K562 (cell line): ENCODE measurements around the gene PCBP4. TPM values are rescaled to one million over a fixed set of nuclear protein-coding genes. Genes with fewer than 3 reads are reported as not detected.
A peak's percentile ranks its signal among the peaks of the same experiment; 100 is the strongest.

Experiments used
- ATAC-seq: fragments of 200-7000 bp; cut with Tn5 transposase; 3 replicates; pipeline ENCODE4 v1.9.1; 2020; ENCODE audit warnings: moderate library complexity
- BruUV-seq: library from RNA; stranded (reverse); fragments of 400-500 nt; replicated peaks from 2 replicates; lab custom pipeline; 2021; lab: Mats Ljungman, UMichigan
- CTCF ChIA-PET: fragments of 300-600 bp; formaldehyde crosslinking; extraction: SDS; loops from one replicate; lab custom pipeline; 2021; ENCODE audit warnings: low intra/inter-chr PET ratio; lab: Yijun Ruan, JAX
- POLR2A ChIA-PET: fragments of 300-600, 350-650 bp; sonication (Branson Sonifier 250); formaldehyde crosslinking; extraction: SDS; loops from one replicate; lab custom pipeline; 2021; ENCODE audit warnings: antibody characterized with exemption, inconsistent platforms; lab: Yijun Ruan, JAX
- DNase-seq, 4 experiments: peaks; one replicate each; pipeline versions ENCODE4 v3.0.0 to v3.0.0-alpha.2; 2011 to 2018; ENCODE audit warnings: low spot score in 3 of 4, mixed read lengths in 3 of 4; ENCODE audit errors: extremely low read depth in 1 of 4
- FAIRE-seq: peaks from 2 replicates; lab custom pipeline; 2011; peaks lifted over from hg19 to GRCh38; lab: Jason Lieb, UNC
- H2AFZ ChIP-seq: 2 replicates; pipeline ENCODE4 v1.6.0; 2011; ENCODE audit warnings: low read depth, low read length, control low read depth, inconsistent platforms
- H3K27ac ChIP-seq: fragments of 200-600 bp; 3 replicates; pipeline ENCODE4 v1.8.0; 2011; ENCODE audit warnings: low read depth, mild to moderate bottlenecking, control low read depth, inconsistent platforms, low read length, moderate library complexity, mixed read lengths; ENCODE audit errors: extremely low read depth
- H3K27me3 ChIP-seq, 2 experiments: fragments of 300-600 bp in 1 of 2; 2 replicates in 1 of 2; 3 replicates in 1 of 2; pipeline versions ENCODE4 v1.6.0 to v1.8.0; 2011; ENCODE audit warnings: inconsistent platforms in 2 of 2, low read length in 2 of 2, mild to moderate bottlenecking in 1 of 2, mixed read lengths in 1 of 2, moderate library complexity in 1 of 2; ENCODE audit not compliant: control insufficient read depth in 2 of 2, insufficient read depth in 2 of 2
- H3K36me3 ChIP-seq: fragments of 300-600 bp; 3 replicates; pipeline ENCODE4 v1.8.0; 2011; ENCODE audit warnings: mild to moderate bottlenecking, low read length, inconsistent platforms; ENCODE audit not compliant: control insufficient read depth, insufficient read depth
- H3K4me1 ChIP-seq, 2 experiments: fragments of 200-600 bp in 1 of 2; replicated peaks in 1 of 2; 2 replicates in 1 of 2; 3 replicates in 1 of 2; pipeline versions ENCODE4 v1.5.1 to v1.8.0; 2011; ENCODE audit warnings: inconsistent platforms in 2 of 2, low read length in 2 of 2, mild to moderate bottlenecking in 1 of 2, mixed read lengths in 1 of 2, moderate library complexity in 1 of 2; ENCODE audit not compliant: control insufficient read depth in 2 of 2, insufficient read depth in 2 of 2
- H3K4me2 ChIP-seq: 2 replicates; pipeline ENCODE4 v1.6.1; 2011; ENCODE audit warnings: low read length, control low read depth, inconsistent platforms, mixed read lengths; ENCODE audit not compliant: insufficient read depth
- H3K4me3 ChIP-seq: fragments of 200-600 bp; sonication (generic), shearing (Covaris generic); 2 replicates; pipeline ENCODE4 v1.5.1; 2016; ENCODE audit warnings: control low read depth, inconsistent platforms
- H3K79me2 ChIP-seq: fragments of 200-600 bp; 3 replicates; pipeline ENCODE4 v1.8.0; 2011; ENCODE audit warnings: low read length, inconsistent platforms; ENCODE audit not compliant: control insufficient read depth, insufficient read depth
- H3K9ac ChIP-seq, 2 experiments: 2 replicates each; pipeline versions ENCODE4 v1.6.0 to v1.6.1; 2011; ENCODE audit warnings: low read depth in 2 of 2, low read length in 2 of 2, control low read depth in 1 of 2, inconsistent platforms in 1 of 2, mild to moderate bottlenecking in 1 of 2, mixed read lengths in 1 of 2; ENCODE audit not compliant: insufficient read depth in 1 of 2
- H3K9me1 ChIP-seq: one replicate; pipeline ENCODE4 v1.6.0; 2011; ENCODE audit warnings: inconsistent platforms, mild to moderate bottlenecking, low read length, moderate library complexity; ENCODE audit not compliant: control insufficient read depth, insufficient read depth
- H3K9me3 ChIP-seq: replicated peaks from 2 replicates; pipeline ENCODE4 v1.5.1; 2011; ENCODE audit warnings: low read depth, low read length, inconsistent platforms; ENCODE audit not compliant: control insufficient read depth, insufficient read depth
- H4K20me1 ChIP-seq: replicated peaks from 2 replicates; pipeline ENCODE4 v1.6.1; 2011; ENCODE audit warnings: low read length, inconsistent platforms, mixed read lengths; ENCODE audit not compliant: control insufficient read depth, insufficient read depth
- ZNF740 ChIP-seq, 3 experiments: fragments of 200-800 bp in 1 of 3; sonication (Bioruptor generic) in 1 of 3; sonication (generic) in 1 of 3; formaldehyde crosslinking in 1 of 3; IDR thresholded peaks; 2 replicates each; pipeline versions ENCODE4 v1.6.1 to v1.8.0; 2016 to 2022; ENCODE audit warnings: mild to moderate bottlenecking in 2 of 3, missing compliant biosample characterization in 2 of 3, missing genetic modification characterization in 2 of 3, missing genetic modification reagents in 1 of 3
- WGBS: fragments of 100-300 bp; shearing (Covaris generic); methylation state at CpG from one replicate; pipeline ENCODE4 v1.1.6; 2016; ENCODE audit warnings: low coverage, mixed read lengths; ENCODE audit not compliant: insufficient coverage; ENCODE audit errors: missing lambda C conversion rate; 5-methylcytosine and 5-hydroxymethylcytosine counted together
- in situ Hi-C: fragments of 300-500 bp; cut with MboI; formaldehyde crosslinking; loops from 4 replicates; pipeline ENCODE4 v1.15.0; 2018; ENCODE audit warnings: inconsistent platforms, mixed read lengths
- intact Hi-C: fragments of 100-400 bp; cut with micrococcal nuclease; formaldehyde crosslinking; loops from 2 replicates; pipeline ENCODE4 v1.14.2; 2022
- polyA plus RNA-seq, 8 experiments: library from polyadenylated mRNA; depleted of rRNA in 4 of 8; stranded (reverse) in 5 of 8; unstranded in 3 of 8; fragments of >200 nt; fragmentation: Nextera tagmentation in 2 of 8; fragmentation: Illumina TruSeq in 1 of 8; extraction: Ambion mirVana in 2 of 8; extraction: Trizol in 1 of 8; gene quantifications; 2 replicates each; pipeline versions ENCODE4 v1.2.1 to v1.2.3, GENCODE V29; 2011 to 2014; ENCODE audit warnings: inconsistent platforms in 1 of 8, missing spikeins in 1 of 8
- total RNA-seq, 7 experiments: library from RNA; depleted of rRNA in 6 of 7; stranded (reverse); fragments of >200 nt in 6 of 7; fragmentation: Illumina TruSeq in 2 of 7; extraction: Trizol in 2 of 7; gene quantifications; 2 replicates each; pipeline versions ENCODE4 v1.2.1 to v1.2.3, GENCODE V29; 2011 to 2021; ENCODE audit warnings: low replicate concordance in 1 of 7
- TF ChIP-seq, protein P1 (sequence below): IDR thresholded peaks from 2 replicates; pipeline ENCODE4 v1.6.1; 2011; ENCODE audit warnings: borderline replicate concordance, low read depth, mild to moderate bottlenecking, moderate library complexity, low read length; ENCODE audit not compliant: insufficient read depth, poor library complexity, severe bottlenecking

Gene PCBP4
- total and polyA plus RNA-seq, 9 of the 15 experiments (the other 6 are each of a cell fraction or from before 2014, with no cell fraction given) = 0.06 to 5.8 (median 2.6) TPM

- Histone ChIP-seq H2AFZ (no peak overlapping the region), H4K20me1 (peaks cover 6% of the 10 kb centered on the region; the same call in 1 of the 2 replicates), H3K79me2 (peaks cover 37% of the 10 kb centered on the region), H3K4me1 (peaks cover 27 to 43% of the 10 kb centered on the region in 2 experiments), H3K36me3 (peaks cover 34% of the 10 kb centered on the region), H3K9me3 (0 out of 2 replicates have a peak, but pooled peaks cover 3% of the 10 kb centered on the region), H3K27me3 (no peaks in the 10 kb centered on the region)
- POLR2A ChIA-PET = interaction anchor here (0.7 to 6.0 kb wide), 5 partner anchors 8 to 62 kb away, joined by 3 to 105 read pairs (median 10); partner anchors contain the start of genes ABHD14B and ACY1
- intact Hi-C loops = no loop called here
- CTCF ChIA-PET = no interaction called here
- no CpG with 5 or more reads among the region's 2 CpGs for WGBS
- FAIRE-seq = no peak
- TF ChIP-seq ZNF740 (CRISPR knock-in tag; IDR thresholded peaks at IDR 0.05) = 0 out of 2 replicates have a peak, but pooled peaks have one; percentile 35
- no peak for TF ChIP-seq ZNF740 (tag; IDR thresholded peaks at IDR 0.05)
- TF ChIP-seq, protein P1, sequence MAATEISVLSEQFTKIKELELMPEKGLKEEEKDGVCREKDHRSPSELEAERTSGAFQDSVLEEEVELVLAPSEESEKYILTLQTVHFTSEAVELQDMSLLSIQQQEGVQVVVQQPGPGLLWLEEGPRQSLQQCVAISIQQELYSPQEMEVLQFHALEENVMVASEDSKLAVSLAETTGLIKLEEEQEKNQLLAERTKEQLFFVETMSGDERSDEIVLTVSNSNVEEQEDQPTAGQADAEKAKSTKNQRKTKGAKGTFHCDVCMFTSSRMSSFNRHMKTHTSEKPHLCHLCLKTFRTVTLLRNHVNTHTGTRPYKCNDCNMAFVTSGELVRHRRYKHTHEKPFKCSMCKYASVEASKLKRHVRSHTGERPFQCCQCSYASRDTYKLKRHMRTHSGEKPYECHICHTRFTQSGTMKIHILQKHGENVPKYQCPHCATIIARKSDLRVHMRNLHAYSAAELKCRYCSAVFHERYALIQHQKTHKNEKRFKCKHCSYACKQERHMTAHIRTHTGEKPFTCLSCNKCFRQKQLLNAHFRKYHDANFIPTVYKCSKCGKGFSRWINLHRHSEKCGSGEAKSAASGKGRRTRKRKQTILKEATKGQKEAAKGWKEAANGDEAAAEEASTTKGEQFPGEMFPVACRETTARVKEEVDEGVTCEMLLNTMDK = no peak
- TF ChIP-seq, all 486 proteins: peak for 1
- ATAC-seq = no peak
- BruUV-seq = no TSS peak
- H3K9me1 ChIP-seq = no peaks in the 10 kb centered on the region
- H3K27ac ChIP-seq = peak overlapping the region; percentile 80
- in situ Hi-C loops = no loop called here
- peak overlapping the region; percentile 67 for H3K4me3 ChIP-seq
- H3K9ac ChIP-seq = peak overlapping the region; percentile 96 to 99
- peak overlapping the region; percentile 96 for H3K4me2 ChIP-seq
- DNase-seq = peak in 1 of 4 experiments; percentile 18
Measured at GRCh38 chr3:51994530-51994929, 27.3 kb upstream of the PCBP4 start.
